K562 (cell line): Measurements from ENCODE around the gene C1orf167. TPM values are rescaled to one million over a fixed set of nuclear protein-coding genes. Genes with fewer than 3 reads are reported as not detected.
A peak's percentile ranks its signal among the peaks of the same experiment; 100 is the strongest.

ENCODE experiments used
- CHD4 ChIP-seq: fragments of 200-600 bp; sonication (generic); IDR thresholded peaks from 3 replicates; pipeline ENCODE4 v1.6.1; 2012; ENCODE audit warnings: low read depth, mild to moderate bottlenecking, mixed read lengths, low read length, inconsistent platforms; ENCODE audit not compliant: insufficient read depth, insufficient replicate concordance, poor library complexity, severe bottlenecking
- ESRRB ChIP-seq: fragments of 250-450 bp; sonication (Bioruptor Pico); IDR thresholded peaks from 2 replicates; pipeline ENCODE4 v1.5.0; 2020; ENCODE audit warnings: mild to moderate bottlenecking, moderate library complexity, borderline replicate concordance
- ETV6 ChIP-seq, 3 experiments: fragments of 150-350 bp in 1 of 3; sonication (generic) in 1 of 3; formaldehyde crosslinking in 1 of 3; IDR thresholded peaks; 2 replicates each; pipeline versions ENCODE4 v1.6.1 to v1.8.0; 2014 to 2022; ENCODE audit warnings: borderline replicate concordance in 2 of 3, low read depth in 2 of 3, antibody characterized with exemption in 1 of 3, low read length in 1 of 3, mild to moderate bottlenecking in 1 of 3, missing genetic modification reagents in 1 of 3
- MCM3 ChIP-seq: fragments of 450-650 bp; IDR thresholded peaks from 2 replicates; pipeline ENCODE4 v1.6.1; 2016
- RBFOX2 ChIP-seq: fragments of 200-400 bp; formaldehyde crosslinking; IDR thresholded peaks from 2 replicates; pipeline ENCODE4 v1.6.1; 2017; ENCODE audit warnings: low read depth, mild to moderate bottlenecking, low read length, moderate library complexity
- RFX7 ChIP-seq: fragments of 250-450 bp; sonication (Bioruptor Pico); IDR thresholded peaks from 2 replicates; pipeline ENCODE4 v1.5.1; 2021; ENCODE audit warnings: mild to moderate bottlenecking
- TCFL5 ChIP-seq: fragments of 250-450 bp; sonication (Bioruptor Pico); conservative IDR thresholded peaks from 2 replicates; pipeline ENCODE4 v1.6.1; 2021; ENCODE audit warnings: mild to moderate bottlenecking, moderate library complexity, matching md5 sums
- TRIM24 ChIP-seq, 2 experiments: fragments of 450-650 bp; IDR thresholded peaks; 2 replicates each; pipeline ENCODE4 v1.6.1; 2016
- ZNF445 ChIP-seq: fragments of 250-450 bp; sonication (Bioruptor Pico); IDR thresholded peaks from 2 replicates; pipeline ENCODE4 v1.4.0; 2020; ENCODE audit warnings: low read depth, mild to moderate bottlenecking, moderate library complexity
- ZNF592 ChIP-seq: fragments of 450-650 bp; IDR thresholded peaks from 2 replicates; pipeline ENCODE4 v1.6.1; 2017; ENCODE audit warnings: antibody characterized with exemption, mild to moderate bottlenecking
- polyA plus RNA-seq, 8 experiments: library from polyadenylated mRNA; depleted of rRNA in 4 of 8; stranded (reverse) in 5 of 8; unstranded in 3 of 8; fragments of >200 nt; fragmentation: Nextera tagmentation in 2 of 8; fragmentation: Illumina TruSeq in 1 of 8; extraction: Ambion mirVana in 2 of 8; extraction: Trizol in 1 of 8; gene quantifications; 2 replicates each; pipeline versions ENCODE4 v1.2.1 to v1.2.3, GENCODE V29; 2011 to 2014; ENCODE audit warnings: inconsistent platforms in 1 of 8, missing spikeins in 1 of 8
- total RNA-seq, 7 experiments: library from RNA; depleted of rRNA in 6 of 7; stranded (reverse); fragments of >200 nt in 6 of 7; fragmentation: Illumina TruSeq in 2 of 7; extraction: Trizol in 2 of 7; gene quantifications; 2 replicates each; pipeline versions ENCODE4 v1.2.1 to v1.2.3, GENCODE V29; 2011 to 2021; ENCODE audit warnings: low replicate concordance in 1 of 7
- TF ChIP-seq, protein P1 (sequence below), 2 experiments: fragments of 450-650 bp; formaldehyde crosslinking in 1 of 2; IDR thresholded peaks; 2 replicates each; pipeline versions ENCODE4 v1.4.0 to v1.6.1; 2014 to 2020; ENCODE audit warnings: mild to moderate bottlenecking in 2 of 2, borderline replicate concordance in 1 of 2, low read depth in 1 of 2
- TF ChIP-seq, protein P2 (sequence below), 2 experiments: fragments of 450-650 bp; IDR thresholded peaks; 2 replicates each; pipeline ENCODE4 v1.6.1; 2016

Gene C1orf167
- total and polyA plus RNA-seq, 9 of the 15 experiments (the other 6 are each of a cell fraction or from before 2014, with no cell fraction given) = 0.22 to 0.86 (median 0.31) TPM; not detected in 2

DNA sequence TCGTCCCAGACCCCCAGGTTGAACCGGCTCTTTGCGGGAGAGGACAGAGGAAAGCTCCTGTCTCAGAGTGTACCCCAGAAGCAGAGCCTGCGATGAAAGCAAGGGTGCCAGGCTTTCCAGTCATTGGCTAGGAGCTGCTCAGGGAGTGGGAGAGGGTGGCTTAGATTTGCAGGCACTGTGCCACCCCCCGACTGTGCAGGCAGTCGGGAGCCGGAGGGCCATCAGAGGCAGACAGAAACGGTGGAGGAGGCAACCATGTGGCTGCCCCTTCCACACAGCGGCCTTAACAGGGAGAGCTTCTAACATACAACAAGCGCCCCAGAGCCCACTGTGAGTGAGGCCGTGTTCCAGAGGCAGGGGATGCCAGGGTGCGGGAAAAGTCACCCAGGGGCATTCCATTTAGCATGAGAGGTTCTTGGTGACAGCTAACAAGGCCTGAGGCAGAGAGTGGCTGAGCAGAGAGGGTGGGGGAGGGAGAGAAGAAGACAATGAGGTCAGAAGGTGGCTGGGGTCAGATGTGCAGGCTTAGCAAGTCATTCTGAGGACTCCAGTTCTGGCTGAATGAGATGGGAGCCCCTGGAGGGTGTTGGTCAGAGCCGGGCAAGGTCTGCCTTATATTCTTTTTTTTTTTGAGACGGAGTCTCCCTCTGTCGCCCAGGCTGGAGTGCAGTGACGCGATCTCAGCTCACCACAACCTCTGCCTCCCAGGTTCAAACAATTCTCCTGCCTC, 9.5 kb upstream of the C1orf167 start (continued):
- TF ChIP-seq, protein P1, sequence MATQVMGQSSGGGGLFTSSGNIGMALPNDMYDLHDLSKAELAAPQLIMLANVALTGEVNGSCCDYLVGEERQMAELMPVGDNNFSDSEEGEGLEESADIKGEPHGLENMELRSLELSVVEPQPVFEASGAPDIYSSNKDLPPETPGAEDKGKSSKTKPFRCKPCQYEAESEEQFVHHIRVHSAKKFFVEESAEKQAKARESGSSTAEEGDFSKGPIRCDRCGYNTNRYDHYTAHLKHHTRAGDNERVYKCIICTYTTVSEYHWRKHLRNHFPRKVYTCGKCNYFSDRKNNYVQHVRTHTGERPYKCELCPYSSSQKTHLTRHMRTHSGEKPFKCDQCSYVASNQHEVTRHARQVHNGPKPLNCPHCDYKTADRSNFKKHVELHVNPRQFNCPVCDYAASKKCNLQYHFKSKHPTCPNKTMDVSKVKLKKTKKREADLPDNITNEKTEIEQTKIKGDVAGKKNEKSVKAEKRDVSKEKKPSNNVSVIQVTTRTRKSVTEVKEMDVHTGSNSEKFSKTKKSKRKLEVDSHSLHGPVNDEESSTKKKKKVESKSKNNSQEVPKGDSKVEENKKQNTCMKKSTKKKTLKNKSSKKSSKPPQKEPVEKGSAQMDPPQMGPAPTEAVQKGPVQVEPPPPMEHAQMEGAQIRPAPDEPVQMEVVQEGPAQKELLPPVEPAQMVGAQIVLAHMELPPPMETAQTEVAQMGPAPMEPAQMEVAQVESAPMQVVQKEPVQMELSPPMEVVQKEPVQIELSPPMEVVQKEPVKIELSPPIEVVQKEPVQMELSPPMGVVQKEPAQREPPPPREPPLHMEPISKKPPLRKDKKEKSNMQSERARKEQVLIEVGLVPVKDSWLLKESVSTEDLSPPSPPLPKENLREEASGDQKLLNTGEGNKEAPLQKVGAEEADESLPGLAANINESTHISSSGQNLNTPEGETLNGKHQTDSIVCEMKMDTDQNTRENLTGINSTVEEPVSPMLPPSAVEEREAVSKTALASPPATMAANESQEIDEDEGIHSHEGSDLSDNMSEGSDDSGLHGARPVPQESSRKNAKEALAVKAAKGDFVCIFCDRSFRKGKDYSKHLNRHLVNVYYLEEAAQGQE (IDR thresholded peaks at IDR 0.05; ENCODE audit: borderline replicate concordance) = peak; percentile 19; the same call in 1 of the 2 replicates
- TF ChIP-seq, protein P1 (CRISPR knock-in tag; IDR thresholded peaks at IDR 0.05; ENCODE audit: low read depth) = no peak
- TF ChIP-seq MCM3 = no peak
- TF ChIP-seq CHD4 = no peak
- TF ChIP-seq ESRRB (CRISPR knock-in tag) = no peak
- TF ChIP-seq, protein P2, sequence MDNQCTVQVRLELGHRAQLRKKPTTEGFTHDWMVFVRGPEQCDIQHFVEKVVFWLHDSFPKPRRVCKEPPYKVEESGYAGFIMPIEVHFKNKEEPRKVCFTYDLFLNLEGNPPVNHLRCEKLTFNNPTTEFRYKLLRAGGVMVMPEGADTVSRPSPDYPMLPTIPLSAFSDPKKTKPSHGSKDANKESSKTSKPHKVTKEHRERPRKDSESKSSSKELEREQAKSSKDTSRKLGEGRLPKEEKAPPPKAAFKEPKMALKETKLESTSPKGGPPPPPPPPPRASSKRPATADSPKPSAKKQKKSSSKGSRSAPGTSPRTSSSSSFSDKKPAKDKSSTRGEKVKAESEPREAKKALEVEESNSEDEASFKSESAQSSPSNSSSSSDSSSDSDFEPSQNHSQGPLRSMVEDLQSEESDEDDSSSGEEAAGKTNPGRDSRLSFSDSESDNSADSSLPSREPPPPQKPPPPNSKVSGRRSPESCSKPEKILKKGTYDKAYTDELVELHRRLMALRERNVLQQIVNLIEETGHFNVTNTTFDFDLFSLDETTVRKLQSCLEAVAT (IDR thresholded peaks at IDR 0.05) = peak in 1 of 2 experiments; percentile 40; a peak in 1 of 4 replicates
- no peak for TF ChIP-seq RFX7 (CRISPR knock-in tag)
- peak; percentile 27; the same call in 1 of the 2 replicates for TF ChIP-seq RBFOX2
- TF ChIP-seq ZNF445 (CRISPR knock-in tag) = no peak
- peak; percentile 25 to 34; a peak in 1 of 4 replicates for TF ChIP-seq TRIM24 (IDR thresholded peaks at IDR 0.05)
- TF ChIP-seq ETV6 (IDR thresholded peaks at IDR 0.05; ENCODE audit: borderline replicate concordance in 1 of 2, low read depth in 2 of 2, low read length in 1 of 2) = no peak
- TF ChIP-seq ETV6 (CRISPR knock-in tag; IDR thresholded peaks at IDR 0.05; ENCODE audit: borderline replicate concordance) = no peak
- no peak for TF ChIP-seq TCFL5 (CRISPR knock-in tag)
- peak; percentile 51; the same call in 1 of the 2 replicates for TF ChIP-seq ZNF592
